GM08714 (cell line): ENCODE data around the gene CMSS1.

Experiments
- H3K4me3 ChIP-seq: fragments of 200-500 bp; sonication (Bioruptor generic); 2 replicates; pipeline ENCODE4 v1.5.1; 2014; ENCODE audit warnings: mild to moderate bottlenecking, low read length, inconsistent platforms
- ZNF274 ChIP-seq: IDR thresholded peaks from 2 replicates; pipeline ENCODE4 v1.6.1; 2012; ENCODE audit warnings: mild to moderate bottlenecking, low read depth, low read length

The CMSS1 gene

DNA sequence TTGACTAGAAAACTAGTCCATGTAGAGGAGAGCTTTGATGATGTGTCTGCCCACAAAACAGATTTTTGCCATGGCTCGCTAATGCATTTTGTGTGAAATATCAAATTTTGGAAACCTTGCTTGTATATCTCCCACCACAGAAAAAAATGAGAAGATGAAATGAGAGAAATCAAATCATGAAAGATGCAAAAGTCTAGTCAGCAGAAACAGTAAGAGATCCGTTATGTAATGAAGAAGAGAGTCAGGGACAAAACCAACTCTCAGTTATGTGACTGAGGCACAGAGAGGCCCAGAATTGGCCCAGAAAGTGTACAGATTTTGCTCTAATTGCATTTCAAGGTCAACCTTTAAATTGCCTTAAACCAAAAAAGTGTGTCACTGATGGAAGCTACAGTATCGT lies 189.7 kb downstream of the CMSS1 start:
- H3K4me3 ChIP-seq, result no peak overlapping the region
- TF ChIP-seq ZNF274, result no peak

DNA sequence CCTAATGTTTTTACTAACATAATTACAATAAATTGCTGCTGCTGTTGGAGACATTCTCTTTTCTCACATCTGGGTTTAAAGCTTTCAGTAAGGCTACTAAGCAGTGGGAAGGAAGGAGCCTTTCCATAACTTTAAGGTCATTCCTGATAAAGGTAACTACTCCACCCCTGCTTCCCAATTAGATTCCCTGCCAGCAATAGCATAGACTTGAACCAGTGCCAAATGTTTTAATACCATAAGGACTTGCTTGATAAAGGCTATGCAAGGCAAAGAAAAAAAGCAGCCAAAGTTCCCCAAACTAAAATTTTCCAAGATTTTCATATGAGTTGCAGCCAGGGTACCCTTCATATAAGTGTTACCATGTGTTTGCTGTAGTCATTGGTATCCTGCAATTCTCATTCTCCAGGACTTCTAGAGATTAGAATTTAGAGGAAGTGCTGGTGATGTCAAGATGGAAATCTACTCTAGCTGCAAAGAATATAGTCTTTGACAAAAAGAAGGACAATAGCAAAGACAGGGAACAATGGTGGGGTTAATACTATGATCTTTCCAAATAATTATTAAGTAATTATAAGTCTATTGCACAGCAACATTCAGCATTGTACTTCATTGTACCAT lies 190.5 kb downstream of the CMSS1 start:
- H3K4me3 ChIP-seq, result no peak overlapping the region
- no peak for TF ChIP-seq ZNF274

GRCh38 chr3:100009276-100010086 lies 191.8 kb downstream of the CMSS1 start:
- no peak overlapping the region for H3K4me3 ChIP-seq

DNA sequence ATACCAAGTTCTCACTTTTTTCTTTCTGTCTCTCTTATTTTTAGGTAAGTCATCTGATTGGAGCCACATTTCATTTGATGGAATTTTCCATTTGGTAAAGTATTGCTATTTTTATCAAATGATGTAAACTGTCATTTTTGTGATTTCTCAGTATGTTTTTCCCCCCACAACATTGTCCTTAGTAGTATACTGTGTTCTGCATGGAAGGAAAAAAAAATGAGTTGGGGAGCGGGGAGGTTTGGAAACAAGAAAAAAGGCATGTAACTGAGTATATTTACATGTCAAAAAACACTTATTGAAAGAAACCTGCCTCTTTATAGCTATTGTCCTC lies 192.4 kb downstream of the CMSS1 start:
- TF ChIP-seq ZNF274, result no peak
- H3K4me3 ChIP-seq, result no peak overlapping the region

More at GRCh38 chr3:100009276-100010086, 191.8 kb downstream of the CMSS1 start:
- TF ChIP-seq ZNF274, result no peak

DNA sequence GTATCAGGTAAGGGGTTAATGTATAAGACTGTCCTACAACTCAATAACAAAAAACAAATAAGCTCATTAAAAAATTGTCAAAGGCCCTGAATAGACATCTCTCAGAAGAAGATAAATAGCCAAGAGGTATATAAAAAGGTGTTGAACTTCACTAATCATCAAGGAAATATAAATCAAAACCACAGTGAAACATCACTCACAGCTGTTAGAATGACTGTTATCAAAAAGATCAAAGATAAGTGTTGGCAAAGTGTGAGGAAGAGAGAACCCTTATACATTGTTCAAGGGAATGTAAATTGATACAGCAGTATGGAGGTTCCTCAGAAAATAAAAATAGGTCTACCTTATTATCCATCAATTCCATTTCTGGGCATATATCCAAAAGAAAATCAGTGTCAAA lies 201.1 kb downstream of the CMSS1 start:
- H3K4me3 ChIP-seq, result no peak overlapping the region
- TF ChIP-seq ZNF274, result no peak

- TF ChIP-seq ZNF274, result no peak
- no peak overlapping the region for H3K4me3 ChIP-seq
Measured at GRCh38 chr3:100019719-100020118, 202.1 kb downstream of the CMSS1 start.

DNA sequence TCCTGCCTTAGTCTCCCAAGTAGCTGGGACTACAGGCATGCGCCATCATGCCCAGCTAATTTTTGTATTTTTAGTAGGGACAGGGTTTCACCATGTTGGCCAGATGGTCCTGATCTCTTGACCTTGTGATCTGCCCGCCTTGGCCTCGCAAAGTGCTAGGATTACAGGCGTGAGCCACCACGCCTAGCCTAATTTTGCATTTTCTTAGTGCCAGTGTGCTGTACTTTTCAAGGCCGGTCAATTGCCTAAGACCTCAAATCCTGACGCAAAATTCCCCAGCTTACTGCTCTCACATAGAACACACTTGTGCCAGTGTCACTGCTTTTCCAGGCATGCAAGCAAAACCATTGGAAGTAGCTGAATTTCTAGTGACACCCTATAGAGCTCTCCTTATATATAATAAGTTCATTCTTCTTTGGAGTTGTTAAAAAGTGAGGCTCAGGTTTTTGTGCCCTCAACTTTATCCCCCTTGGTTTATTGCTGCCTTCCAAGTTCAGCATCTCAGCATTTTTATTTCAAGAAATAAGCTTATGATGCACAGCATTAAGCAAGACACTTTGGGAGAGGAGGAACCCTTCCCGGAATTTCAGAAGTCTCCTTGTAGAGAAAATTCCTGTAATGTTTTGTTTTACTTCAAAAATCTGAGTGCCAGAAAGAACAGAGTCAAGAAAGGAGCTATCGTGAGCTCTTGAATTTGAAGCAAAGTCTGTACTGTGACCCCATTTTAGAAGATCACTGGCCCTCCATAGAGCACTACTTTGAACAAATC lies 203.4 kb downstream of the CMSS1 start:
- no peak for TF ChIP-seq ZNF274
- no peak overlapping the region for H3K4me3 ChIP-seq

GRCh38 chr3:100022506-100022905 lies 204.8 kb downstream of the CMSS1 start:
- no peak for TF ChIP-seq ZNF274
- no peak overlapping the region for H3K4me3 ChIP-seq

DNA sequence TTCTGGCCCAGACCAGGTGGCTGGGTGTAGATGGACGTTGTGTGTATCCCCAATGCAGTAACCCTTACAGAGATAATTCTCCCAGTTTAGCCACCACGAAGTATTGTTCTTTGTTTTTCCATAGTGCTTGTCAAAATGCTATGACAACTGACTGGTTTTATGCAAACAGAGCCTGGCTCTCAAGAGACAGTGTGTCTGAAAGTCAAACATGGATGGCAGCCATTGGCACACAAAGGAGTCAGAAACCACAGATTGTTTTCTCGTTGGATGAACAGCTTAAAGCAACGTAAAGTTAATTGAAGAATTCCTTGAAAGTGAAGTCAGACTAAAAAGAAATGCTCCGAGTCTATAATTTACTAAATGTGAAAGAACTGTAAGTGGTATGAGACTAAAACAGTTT lies 205.5 kb downstream of the CMSS1 start:
- TF ChIP-seq ZNF274, result no peak
- no peak overlapping the region for H3K4me3 ChIP-seq

- no peak overlapping the region for H3K4me3 ChIP-seq
Measured at GRCh38 chr3:100023595-100023994, 205.9 kb downstream of the CMSS1 start.

DNA sequence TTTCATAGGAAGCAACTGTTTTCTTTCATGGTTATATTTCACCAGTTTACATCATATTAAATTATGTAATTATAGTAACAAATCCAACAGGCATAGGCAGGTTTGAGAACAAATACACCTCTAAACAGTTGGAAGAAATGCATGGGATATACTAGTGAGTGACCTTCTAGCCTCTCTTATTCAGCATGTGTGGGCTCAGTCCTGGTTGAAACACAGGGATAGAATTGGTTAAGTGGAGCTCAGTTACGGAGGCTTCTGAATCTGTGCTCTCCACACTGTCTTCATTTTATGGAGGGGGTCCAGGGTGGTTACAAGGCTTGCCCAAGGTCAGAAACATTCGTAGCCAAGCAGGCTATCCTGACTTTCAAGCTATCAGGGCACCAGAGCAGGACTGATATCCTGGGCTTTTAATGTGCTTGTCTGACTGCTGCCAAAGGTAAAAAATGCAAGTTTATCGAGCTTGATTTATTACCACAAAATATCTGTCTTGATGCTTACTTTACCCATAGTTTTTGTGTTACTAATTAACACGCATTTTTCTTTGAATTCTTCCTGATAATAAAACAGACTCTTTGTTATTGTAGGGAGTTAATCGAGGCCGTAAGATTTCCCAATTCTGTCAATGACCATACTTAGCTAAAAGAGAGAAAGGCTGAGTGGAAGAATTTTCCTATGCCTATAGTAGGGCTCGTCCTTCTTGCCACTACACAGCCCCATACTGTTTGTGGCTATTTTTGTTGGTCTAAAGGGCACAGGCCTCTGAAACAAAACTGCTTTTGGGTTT lies 207.1 kb downstream of the CMSS1 start:
- no peak overlapping the region for H3K4me3 ChIP-seq
- TF ChIP-seq ZNF274, result no peak

More at GRCh38 chr3:100023595-100023994, 205.9 kb downstream of the CMSS1 start:
- no peak for TF ChIP-seq ZNF274

GRCh38 chr3:100027321-100027720 lies 209.7 kb downstream of the CMSS1 start:
- H3K4me3 ChIP-seq, result no peak overlapping the region
- no peak for TF ChIP-seq ZNF274

DNA sequence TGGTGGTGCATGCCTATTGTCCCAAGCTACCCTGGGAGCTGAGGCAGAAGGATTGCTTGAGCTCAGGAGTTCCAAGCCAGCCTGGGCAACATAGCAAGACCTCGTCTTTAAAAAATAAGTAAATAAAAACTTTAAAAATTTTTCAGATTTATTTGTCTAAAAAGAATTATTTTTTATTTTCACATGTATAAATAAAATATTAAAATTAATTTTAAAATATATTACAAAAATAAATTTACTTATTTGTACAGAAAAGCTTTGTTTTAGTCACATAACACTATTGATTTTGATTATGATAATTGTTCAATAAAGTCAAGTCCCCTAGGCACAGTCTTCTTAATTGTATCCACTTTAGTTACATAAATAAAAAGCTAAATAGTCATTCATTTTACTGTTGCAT lies 211.4 kb downstream of the CMSS1 start:
- no peak overlapping the region for H3K4me3 ChIP-seq
- TF ChIP-seq ZNF274, result no peak

- no peak for TF ChIP-seq ZNF274
- no peak overlapping the region for H3K4me3 ChIP-seq
Measured at GRCh38 chr3:100029689-100030088, 212.0 kb downstream of the CMSS1 start.

DNA sequence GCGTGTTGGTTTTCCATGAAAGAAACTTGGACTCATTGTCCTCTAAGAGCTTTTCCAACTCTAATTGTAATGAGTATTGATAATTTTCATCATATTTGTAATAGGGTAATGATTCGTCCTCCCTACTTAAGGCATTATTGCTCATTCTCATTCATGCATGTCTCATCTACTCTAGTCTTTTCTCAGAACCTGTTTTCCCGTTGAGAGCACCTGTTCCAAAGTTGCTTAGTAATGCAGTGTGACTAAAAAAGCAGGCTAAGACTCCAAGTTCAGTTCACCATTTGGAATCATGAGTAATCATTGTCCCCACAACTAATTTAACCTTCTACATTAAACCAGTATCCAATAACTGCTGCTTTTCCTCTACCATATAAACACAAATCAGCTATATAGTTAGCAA lies 212.7 kb downstream of the CMSS1 start:
- TF ChIP-seq ZNF274, result no peak
- H3K4me3 ChIP-seq, result no peak overlapping the region
